Activated CD4-positive, alpha-beta T cell treated with anti-CD3 and anti-CD28 coated beads for 24 hours (primary cell): Measurements from ENCODE around the gene STK17A.
A peak's percentile ranks its signal among the peaks of the same experiment; 100 is the strongest.

Experiments used
- DNase-seq, 2 donors: peaks; one replicate each; pipeline ENCODE4 v3.0.0-alpha.2; 2020; ENCODE audit warnings: low read depth in 2 of 2

STK17A gene

DNA sequence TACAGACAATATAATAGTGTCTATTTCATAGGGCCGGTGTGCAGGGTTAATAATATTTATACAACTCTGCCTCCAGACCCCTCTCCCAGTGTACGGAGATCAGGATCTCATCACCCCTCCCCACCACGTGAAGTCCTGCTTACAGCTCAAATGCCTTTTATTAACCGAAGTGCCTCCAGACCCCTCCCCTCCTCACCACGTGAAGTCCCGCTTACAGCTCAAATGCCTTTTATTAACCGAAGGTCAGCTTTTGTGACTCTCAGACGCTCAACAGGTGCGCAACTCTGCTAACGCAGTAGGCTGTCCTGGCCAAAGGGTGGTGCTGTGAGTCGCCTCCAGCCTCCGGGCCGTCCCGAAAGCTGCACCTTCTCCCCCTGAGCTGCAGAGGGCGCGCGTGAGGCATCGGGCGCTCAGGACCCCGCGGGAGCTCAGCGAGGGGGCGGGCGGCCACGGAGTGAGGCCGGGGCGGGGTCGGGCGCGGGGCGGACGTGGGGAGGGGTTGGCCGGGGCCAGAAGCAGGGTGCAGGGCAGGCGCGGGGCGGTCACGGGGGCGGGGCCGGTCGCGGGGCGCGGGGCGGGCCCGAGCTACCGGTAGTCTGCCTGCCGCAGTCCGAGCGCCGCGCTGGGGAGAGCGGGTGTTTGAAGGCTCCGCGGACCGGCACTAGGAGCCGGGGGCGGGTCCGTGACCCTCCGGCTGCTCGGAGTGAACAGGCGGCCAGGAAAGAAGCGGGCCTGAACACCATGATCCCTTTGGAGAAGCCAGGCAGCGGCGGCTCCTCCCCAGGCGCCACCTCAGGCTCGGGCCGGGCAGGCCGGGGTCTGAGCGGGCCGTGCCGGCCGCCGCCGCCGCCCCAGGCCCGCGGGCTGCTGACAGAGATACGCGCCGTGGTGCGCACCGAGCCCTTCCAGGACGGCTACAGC, at the start of gene STK17A:
TSS of gene STK17A (plus strand) at position 606 of the 921 bp plus-strand sequence. CDS start at position 742, 136 bp downstream.
- peak; percentile 84 to 86 for DNase-seq

DNA sequence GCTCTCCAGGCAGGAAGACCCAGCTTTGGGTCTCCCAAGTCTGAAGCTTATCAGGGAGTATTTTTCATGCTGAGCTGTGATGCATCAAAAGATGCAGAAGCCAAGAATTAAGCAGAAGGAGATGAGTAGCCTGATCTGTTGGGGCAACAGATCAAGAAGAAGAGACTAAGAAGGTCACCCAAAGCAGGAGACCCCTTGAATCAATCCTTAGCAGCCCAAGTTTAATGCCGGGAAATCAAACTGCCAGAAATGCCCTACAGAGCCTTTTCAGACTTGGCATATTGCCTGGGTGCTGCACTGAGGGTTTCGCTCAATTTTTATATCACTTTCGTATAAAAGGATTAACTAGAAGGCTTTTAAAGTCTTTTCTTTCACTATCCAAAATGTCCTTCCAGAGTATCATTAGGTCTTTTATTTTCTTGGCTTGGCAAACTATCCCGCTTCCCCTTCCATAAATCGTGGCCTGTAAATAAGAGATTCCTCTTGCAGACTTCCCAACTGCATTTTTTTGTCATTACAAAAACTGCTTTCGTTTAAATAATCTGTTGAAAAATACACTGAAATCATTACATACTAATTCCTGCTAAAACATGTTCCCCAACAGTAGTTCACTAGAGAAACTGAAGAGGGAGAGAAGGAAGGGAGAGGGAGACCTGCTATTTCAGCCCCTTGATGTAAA, 49.0 kb upstream of the STK17A start:
- DNase-seq, result no peak

DNA sequence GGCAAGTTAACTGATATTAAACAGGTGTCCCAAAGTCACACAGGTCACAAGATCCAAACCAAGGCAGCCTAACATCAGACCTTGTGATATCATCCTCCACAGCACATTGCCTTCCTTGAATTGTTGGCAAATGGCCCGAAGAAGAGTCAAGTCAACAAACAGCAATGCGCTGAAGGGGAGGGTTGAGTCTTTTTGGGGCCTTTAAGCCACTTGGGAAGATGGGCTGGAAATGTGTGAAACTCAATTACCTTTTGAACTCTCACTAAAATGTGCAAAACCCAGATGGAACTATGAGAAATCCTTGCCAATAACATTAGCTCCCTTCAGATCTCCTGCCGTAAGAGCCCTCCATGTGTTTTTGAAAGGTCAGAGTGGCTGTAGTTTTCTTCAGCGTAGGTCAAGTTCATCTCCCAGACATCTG, 47.9 kb upstream of the STK17A start:
- no peak for DNase-seq

DNA sequence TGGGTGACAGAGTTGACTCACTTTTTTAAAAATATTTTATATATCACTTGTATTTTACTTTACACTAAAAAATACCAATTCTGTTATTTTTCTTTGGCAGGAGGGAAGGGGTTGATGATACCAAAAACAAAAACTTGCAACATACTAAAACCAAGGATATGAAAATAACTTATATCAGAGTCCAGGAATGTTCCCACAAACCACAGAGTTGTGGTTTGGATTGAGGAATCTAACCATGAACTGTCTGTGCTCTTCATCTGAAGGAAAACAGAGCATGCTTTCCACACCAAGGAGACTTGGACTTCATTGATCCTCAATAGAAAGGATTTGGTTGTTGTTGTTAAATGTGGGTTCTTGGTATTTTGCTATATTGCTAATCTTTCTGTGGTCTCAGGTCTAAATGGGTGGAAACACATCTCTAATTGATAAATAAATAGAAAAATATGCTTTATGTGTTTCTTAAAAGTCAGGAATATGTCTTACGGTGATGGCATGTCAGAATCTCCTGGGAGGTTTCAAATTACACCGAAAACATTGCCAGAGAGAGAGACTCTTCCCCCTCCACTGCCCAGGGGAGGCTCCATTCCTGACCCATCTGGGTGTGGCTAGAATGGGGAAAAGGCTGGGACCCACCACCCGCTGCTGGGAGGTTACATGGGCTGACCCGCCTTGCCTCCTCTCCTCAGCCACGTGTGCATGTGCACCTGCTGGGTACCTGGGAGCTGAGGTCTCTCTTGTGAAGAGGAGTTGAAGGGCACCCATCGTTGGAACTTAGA, 46.9 kb upstream of the STK17A start:
- DNase-seq, result no peak

DNA sequence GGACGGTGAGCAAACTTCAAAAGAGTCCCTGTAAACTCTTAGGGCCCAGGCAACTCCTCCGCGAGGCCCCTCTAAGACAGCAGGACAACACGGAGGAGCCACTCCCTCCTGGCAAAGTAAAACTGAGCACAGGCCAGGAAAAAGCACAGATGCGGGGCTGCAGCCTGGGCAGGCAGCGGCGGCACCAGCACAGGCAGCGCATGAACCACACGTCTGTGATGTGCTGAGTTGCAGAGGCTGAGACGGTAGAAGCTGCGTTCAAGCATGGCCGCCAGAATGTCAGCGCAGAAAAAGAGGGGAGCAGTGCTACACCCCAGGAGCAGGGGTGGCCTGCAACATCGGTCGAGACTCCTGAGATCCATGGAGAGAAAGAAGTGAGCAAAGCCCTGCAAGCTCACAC, 46.1 kb upstream of the STK17A start:
- no peak for DNase-seq

DNA sequence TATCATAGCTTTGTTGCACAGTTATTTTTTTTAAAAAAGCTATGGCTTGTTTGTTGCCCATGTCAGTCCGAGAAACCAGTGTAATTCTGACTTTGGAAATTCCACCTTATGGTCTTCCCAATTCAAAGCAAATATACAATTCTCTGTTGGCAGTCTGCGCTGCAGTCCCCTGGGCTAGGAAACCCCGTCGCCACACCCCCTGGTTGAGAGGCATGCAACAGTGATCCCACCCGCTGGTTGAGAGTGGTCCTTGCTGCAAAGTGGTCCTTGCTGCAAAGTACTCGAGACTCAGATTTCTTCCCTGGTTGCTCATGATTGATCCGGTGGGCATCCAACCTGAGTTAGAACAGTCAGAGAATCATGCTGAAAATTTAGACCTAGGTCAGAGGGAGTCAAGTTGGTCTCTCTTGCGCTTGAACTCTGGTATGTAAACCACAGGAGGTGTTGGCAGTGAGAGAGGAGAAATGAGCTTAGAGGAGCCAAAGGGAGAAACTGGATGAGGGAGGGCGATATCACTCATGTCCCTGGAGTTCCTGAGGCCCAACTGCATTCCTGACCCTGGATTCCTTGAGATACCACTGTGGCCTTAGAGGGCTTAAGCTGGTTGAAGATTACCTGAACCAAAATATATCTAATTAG, 45.0 kb upstream of the STK17A start:
- no peak for DNase-seq

DNA sequence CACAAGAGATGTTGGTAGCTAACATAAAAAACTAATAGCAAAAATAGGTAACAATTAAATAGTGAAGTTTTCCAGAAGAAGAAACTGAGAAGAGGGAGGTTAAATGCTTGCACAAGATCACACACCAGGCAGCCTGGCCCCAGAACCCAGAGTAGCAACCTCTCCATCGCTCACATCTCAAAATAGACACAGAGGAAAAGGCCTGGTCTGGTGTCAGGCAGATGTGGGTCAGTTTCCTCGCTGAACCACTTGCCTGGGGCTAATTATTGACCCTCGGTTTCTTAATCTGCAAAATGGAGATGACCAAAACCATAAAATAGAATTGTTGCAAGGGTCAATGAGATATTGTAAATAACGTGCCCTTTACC, 44.5 kb upstream of the STK17A start:
- no peak for DNase-seq

DNA sequence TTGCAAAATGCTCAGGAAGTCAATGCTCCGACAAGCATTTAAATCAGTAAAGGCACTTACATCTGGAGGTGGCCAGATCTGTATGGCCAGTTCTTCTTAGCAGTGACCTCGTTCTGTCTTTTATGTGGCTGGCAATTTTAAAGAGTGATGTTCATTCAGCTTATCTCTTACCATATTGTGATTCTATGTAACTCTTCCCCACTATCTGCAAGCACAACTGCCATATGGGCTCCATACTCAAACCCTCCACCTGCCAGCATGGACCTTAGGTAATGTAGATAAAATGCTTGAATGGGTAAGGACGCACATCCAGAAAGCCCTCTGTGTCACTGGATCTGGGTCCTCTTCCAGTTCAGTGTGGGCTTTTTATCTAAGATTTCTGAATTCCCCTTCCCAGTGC, 42.4 kb upstream of the STK17A start:
- DNase-seq, result no peak

DNA sequence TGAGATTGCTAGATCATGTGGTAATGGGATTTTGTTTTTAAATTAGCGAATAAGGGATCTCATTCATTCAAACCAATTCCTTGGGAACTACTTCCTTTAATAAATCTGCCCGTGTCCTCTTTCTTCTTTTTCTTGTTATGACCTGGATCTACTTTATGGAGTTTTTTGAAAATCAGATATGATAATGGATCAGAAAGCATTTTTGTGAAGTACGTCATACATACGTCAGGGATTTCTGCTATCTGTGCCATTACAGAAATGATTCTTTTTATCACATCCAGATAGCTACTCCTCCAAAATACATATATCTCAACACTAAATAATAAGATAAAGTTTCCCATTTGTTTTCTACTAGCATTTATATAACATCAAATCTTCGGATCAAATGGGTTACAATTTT, 40.2 kb upstream of the STK17A start:
- no peak for DNase-seq

DNA sequence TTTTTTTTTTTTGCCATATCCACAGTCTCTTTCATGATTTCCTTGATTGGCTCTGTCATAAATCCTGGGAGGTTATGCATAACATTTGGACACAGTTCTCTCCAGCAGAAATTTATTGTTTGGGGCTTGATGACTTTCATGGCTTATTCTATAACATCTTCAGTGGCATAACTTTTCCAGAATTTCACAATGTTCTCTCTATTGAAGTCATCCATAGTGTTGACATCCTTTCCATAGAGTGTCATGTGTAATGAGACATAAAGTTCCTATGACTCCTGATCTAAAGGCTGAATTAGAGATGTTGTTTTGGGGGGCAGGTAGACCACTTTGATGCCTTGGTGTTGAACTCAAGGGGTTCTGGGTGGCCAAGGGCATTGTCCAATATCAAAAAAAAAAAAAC, 36.7 kb upstream of the STK17A start:
- no peak for DNase-seq

DNA sequence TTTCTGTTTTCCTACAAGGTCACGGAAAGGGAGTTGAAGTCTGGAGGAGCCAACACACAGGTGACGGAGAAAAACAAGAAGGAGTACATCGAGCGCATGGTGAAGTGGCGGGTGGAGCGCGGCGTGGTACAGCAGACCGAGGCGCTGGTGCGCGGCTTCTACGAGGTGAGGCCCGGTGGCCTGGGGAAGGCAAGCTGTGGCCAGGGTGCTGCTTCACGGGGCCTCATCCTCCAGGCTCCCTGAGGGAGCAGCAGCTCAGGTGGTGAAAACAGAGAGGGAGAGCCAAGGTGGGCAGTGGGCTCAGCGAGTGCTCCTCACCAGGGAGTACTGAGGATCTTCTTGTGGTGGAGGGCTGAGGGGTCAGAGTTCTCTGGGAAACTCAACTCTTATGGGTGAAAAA, 32.5 kb upstream of the STK17A start:
- no peak for DNase-seq

DNA sequence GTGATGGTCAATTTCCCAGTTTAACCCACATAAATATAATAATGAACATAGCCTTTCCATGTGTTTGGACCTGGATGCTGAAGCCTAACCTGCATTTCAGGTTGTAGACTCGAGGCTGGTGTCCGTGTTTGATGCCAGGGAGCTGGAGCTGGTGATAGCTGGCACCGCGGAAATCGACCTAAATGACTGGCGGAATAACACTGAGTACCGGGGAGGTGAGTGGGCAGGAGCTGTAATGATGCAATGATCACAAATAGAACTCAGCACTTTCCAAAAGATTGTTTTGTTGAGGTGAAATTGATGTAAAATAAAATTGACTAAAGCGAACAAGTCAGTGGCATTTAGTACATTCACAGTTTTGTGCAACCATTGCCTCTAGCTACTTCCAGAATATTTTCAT, 30.8 kb upstream of the STK17A start:
- DNase-seq, result no peak

DNA sequence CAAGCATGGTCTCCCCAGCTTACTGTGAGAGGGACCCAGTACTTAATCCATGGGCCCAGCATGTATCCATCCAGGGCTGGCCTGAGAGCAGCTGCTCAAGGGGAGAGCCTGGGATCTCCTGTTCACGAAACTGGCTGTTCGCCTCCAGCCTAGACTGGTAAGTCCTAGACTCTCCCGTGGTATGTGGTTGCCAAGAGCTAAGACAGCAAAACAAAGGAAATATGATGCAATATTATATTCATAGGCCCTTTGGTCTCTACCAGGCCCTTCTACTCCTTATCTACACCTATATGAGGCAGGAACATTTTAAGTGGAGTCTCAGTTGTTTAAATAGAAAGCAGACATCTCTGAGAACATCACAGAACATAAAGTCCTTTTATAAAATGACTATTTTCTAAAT, 28.9 kb upstream of the STK17A start:
- DNase-seq, result no peak

DNA sequence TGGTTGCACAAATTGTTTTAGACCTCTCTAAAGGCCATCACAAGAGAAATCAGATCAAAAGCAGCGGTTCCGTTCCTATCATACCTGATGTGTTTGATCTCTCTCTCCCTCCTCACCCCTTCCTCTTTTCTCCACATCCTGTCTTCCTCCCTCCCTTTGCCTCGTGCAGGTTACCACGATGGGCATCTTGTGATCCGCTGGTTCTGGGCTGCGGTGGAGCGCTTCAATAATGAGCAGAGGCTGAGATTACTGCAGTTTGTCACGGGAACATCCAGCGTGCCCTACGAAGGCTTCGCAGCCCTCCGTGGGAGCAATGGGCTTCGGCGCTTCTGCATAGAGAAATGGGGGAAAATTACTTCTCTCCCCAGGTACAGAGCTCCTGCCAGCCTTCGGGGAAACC, 28.5 kb upstream of the STK17A start:
- DNase-seq, result no peak

DNA sequence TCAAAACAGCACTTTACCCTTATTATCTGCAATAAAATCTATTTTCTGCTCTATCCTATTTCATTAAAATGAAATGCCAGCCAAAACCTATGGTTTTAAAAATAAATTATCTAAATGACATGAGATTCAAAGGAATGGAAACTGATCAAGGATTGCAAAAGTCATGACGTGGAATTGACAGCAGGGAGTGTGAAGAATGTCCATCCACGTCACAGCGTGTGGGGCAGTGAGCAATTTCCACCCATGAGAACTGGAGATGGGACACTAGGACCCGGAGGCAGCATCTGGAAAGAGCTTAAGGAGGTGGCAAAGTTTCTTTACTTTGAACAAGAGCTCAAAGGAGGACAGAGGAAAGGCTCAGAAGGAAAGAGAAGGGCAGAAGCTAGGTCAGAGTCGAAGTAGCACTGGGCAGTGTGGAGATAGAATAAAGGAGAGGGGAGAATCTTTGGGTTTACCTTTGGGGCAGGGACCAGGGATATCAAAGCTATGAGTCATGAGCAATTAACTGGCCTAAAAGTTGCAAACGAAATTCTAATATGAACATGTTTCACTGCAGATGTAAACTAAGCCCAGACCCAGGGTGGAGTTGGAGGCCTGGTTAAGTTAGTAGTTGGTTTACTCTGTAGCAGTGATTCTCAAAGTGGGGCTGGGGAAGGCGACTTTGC, 24.9 kb upstream of the STK17A start:
- no peak for DNase-seq

DNA sequence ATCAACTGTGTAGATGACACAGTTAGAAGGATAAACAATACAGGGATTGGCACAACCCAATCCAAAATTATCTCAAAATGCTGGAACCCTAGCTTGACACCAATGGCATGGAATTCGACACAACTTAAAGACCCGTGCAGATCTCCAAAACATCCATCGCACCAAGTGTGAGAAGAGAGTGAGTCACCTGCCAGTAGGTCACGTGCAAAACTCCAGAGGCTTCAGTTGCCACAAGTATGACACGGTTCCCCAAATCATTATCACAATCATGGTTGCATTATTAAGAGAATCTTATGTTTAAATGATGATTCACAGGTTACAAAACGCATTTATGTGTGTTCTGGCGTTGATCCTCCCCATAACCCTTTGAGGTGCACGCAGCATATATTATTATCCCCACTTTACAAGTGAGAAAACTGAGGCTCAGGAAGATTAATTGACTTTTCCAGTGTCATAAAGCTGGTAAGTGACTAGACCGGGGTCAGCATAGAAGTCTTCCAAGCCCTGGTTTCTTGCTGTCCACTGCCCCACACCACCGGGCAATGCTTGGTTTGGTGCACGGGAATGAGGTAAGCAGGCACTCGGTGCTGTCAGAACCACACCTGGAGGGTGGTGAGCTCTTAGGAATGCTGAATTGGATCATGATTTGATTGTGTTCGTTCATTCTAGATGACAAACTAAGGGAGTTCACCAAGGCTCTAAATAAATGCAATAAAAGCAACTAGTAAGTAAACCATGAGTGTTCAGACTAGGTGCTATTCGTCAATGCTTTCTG, 23.6 kb upstream of the STK17A start:
- DNase-seq, result no peak

DNA sequence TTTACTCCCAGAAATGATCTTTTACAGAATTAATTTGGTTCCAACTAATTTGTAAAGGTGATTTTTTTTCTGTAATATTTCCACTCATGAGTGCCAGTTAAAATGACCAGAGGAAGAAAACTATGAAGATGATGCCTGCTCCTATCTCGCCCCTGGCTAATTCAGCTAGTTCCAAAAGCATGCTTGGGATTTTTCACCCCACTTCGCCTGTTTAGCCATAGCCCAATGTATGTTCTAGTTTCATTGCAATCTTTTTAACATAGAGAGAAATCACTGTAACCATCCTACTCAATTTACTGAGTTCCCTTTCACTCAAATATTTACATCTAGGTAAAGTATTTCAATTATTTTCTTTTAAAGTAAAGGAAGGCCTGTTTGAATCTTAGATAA, 23.0 kb upstream of the STK17A start:
- no peak for DNase-seq

DNA sequence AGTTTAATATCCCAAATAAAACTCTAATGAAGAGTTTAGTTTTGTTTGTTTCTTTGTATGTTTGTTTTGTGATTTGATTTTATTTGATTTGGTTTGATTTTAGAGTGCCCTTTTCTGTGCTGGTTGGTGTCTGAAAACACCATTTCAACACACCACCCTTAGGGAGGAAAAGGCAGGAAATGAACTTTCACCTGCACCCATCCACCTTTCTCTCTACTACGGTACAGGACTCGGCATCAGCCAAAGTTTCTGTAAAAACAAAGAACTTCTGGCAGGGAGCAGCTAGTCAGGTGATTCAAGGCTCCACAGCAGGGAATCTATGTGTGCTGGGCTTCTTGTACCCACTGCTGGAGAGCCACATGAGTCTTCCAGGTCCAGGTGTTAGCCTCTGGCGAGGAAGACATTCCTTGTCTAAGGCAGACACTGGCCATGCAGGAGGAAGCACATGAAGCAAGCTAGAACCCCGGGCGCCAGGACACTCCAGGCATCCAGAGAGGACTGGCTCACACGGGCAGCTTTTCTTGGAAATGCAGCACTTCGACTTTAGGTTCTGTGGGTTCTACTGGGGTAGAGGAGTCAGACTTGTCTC, 22.1 kb upstream of the STK17A start:
- no peak for DNase-seq

DNA sequence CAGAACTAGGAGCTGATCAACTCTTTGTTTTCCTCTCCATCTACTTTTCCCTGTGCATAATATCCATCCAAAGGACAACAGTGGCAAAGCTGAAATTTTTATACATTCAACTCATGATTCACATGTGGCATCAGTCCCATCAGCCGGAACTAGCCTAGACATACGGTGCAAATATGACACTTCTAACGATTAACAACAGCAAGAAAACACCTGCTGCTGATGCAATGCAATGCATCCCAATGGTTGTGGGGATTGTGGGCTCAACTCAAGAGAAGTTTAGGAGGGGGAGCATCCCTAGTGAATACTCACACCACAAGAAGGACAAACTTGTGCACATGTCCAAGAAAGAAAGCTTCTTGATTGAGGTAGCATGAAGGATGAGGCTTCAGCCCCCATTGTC, 20.5 kb upstream of the STK17A start:
- no peak for DNase-seq

DNA sequence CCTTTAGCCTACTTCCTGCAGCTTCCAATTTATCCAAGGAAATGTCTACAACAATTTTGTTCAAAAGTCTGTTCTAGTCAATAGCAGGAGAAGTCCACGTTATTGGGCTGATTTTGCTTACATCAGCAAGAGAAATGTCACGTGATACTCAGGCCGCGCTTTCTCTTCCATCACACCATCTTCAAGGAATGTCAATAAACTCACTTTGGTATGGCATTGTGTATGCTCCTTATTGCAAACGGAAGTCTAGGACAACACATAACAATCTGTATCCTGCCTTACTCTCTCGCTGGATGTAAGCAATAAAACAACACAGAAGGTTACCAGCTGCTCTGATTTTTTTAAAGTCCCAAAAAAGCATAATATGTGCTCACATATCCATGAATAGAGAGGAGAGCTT, 17.1 kb upstream of the STK17A start:
- DNase-seq, result no peak
